ENCODE measurements around the gene POU5F2. TPM values are rescaled to one million over a fixed set of nuclear protein-coding genes. Genes with fewer than 3 reads are reported as not detected.

POU5F2 gene
- total RNA-seq: 1.1 and 1.2 TPM in 2 replicates

GRCh38 chr5:93741136-93741811, at the start of gene POU5F2:
TSS of gene POU5F2 (minus strand) at chr5:93741600. CDS start at chr5:93741563, 37 bp downstream.

Other genes starting within 250 kb of the POU5F2 start
- gene NR2F1-AS1, start 160.4 kb downstream of the POU5F2 start, total RNA-seq: 10.7 and 11.4 TPM in 2 replicates
- gene NR2F1, start 158.4 kb downstream of the POU5F2 start, total RNA-seq: 9.1 and 10.2 TPM in 2 replicates